AG04450 (cell line): ENCODE data around the gene SLC11A1. TPM values are rescaled to one million over a fixed set of nuclear protein-coding genes. Genes with fewer than 3 reads are reported as not detected.

Experiments
- polyA plus RNA-seq: library from polyadenylated mRNA; depleted of rRNA; stranded (reverse); fragments of >200 nt; gene quantifications from 2 replicates; pipeline ENCODE4 v1.2.3, GENCODE V29; 2011; rRNA removed
- small RNA-seq: library from RNA; depleted of rRNA; stranded (forward); fragments of <200 nt; gene quantifications from one replicate; pipeline ENCODE3, GENCODE V24; 2012; ENCODE audit warnings: low read depth; ENCODE audit not compliant: insufficient read length

The SLC11A1 gene
- polyA plus RNA-seq, 1 experiment: not detected

Small RNAs within 50 kb of the gene (small RNA-seq; reads per million reads assigned to genes)
- gene MIR26B: 6,286 reads per million, percentile 98 among the genes with 10 or more reads in this experiment
- not detected for gene MIR6810

Other genes with a start within 250 kb of the SLC11A1 start
- not detected in 2 replicates for gene CXCR1, start 215.3 kb upstream of the SLC11A1 start, polyA plus RNA-seq
- gene ARPC2, start 165.1 kb upstream of the SLC11A1 start, polyA plus RNA-seq: 548 and 666 TPM in 2 replicates
- gene GPBAR1, start 121.3 kb upstream of the SLC11A1 start, polyA plus RNA-seq: 0.05 TPM in 1 of 2 replicates, not detected in the other
- gene AAMP, start 112.1 kb upstream of the SLC11A1 start, polyA plus RNA-seq: 51.6 and 55.1 TPM in 2 replicates
- 32.1 and 45.9 TPM in 2 replicates for gene PNKD, start 111.8 kb upstream of the SLC11A1 start, polyA plus RNA-seq
- gene TMBIM1, start 89.8 kb upstream of the SLC11A1 start, polyA plus RNA-seq: 91.4 and 105 TPM in 2 replicates
- not detected in 2 replicates for gene CATIP, start 25.4 kb upstream of the SLC11A1 start, polyA plus RNA-seq
- 51.3 and 66.6 TPM in 2 replicates for gene CTDSP1, start 17.6 kb downstream of the SLC11A1 start, polyA plus RNA-seq
- 0.06 TPM in 1 of 2 replicates, not detected in the other for gene VIL1, start 36.9 kb downstream of the SLC11A1 start, polyA plus RNA-seq
- gene USP37, start 186.1 kb downstream of the SLC11A1 start, polyA plus RNA-seq: 2.8 and 4.9 TPM in 2 replicates
- 60.2 and 77.1 TPM in 2 replicates for gene CNOT9, start 186.6 kb downstream of the SLC11A1 start, polyA plus RNA-seq
- gene PLCD4, start 225.6 kb downstream of the SLC11A1 start, polyA plus RNA-seq: 4.7 and 4.9 TPM in 2 replicates